H1 (cell line): ENCODE results near the gene SELENBP1. TPM values are rescaled to one million over a fixed set of nuclear protein-coding genes. Genes with fewer than 3 reads are reported as not detected.

Experiments
- CTCF ChIA-PET: fragments of 300-600 bp; sonication (Branson Sonifier 250); formaldehyde crosslinking; loops from one replicate; lab custom pipeline; 2021; ENCODE audit not compliant: partially characterized antibody; lab: Charles Lee
- POLR2A ChIA-PET: fragments of 300-600 bp; sonication (Branson Sonifier 250); formaldehyde crosslinking; loops from one replicate; lab custom pipeline; 2021; ENCODE audit warnings: inconsistent platforms; ENCODE audit not compliant: partially characterized antibody; lab: Charles Lee
- DNase-seq, 2 experiments: peaks; one replicate each; pipeline versions ENCODE4 v3.0.0 to v3.0.0-alpha.2; 2010 to 2022; ENCODE audit warnings: low spot score in 2 of 2, low read depth in 1 of 2, mixed read lengths in 1 of 2
- FAIRE-seq: peaks from 2 replicates; lab custom pipeline; 2011; peaks lifted over from hg19 to GRCh38; lab: Jason Lieb, UNC
- H2AFZ ChIP-seq: 2 replicates; pipeline ENCODE4 v1.8.1; 2012; ENCODE audit warnings: low read length, inconsistent platforms
- H2AK5ac ChIP-seq: 2 replicates; pipeline ENCODE4 v1.6.1; 2013; ENCODE audit warnings: low read depth, low read length
- H2BK120ac ChIP-seq: replicated peaks from 2 replicates; pipeline ENCODE3; 2013; ENCODE audit warnings: low read depth, low read length, inconsistent platforms
- H2BK12ac ChIP-seq: 2 replicates; pipeline ENCODE4 v1.6.1; 2013; ENCODE audit warnings: low read depth, low read length
- H2BK15ac ChIP-seq: 2 replicates; pipeline ENCODE4 v1.6.1; 2013; ENCODE audit warnings: low read length
- H2BK20ac ChIP-seq: 2 replicates; pipeline ENCODE4 v1.6.1; 2013; ENCODE audit warnings: low read length
- H2BK5ac ChIP-seq: 2 replicates; pipeline ENCODE4 v1.6.1; 2013; ENCODE audit warnings: low read depth, low read length
- H3K14ac ChIP-seq: 2 replicates; pipeline ENCODE4 v1.6.1; 2013; ENCODE audit warnings: inconsistent platforms; ENCODE audit not compliant: insufficient read length
- H3K18ac ChIP-seq: 2 replicates; pipeline ENCODE4 v1.6.1; 2013; ENCODE audit warnings: low read length; ENCODE audit errors: extremely low read depth
- H3K23ac ChIP-seq: 2 replicates; pipeline ENCODE4 v1.6.1; 2013; ENCODE audit warnings: inconsistent platforms; ENCODE audit not compliant: insufficient read length
- H3K23me2 ChIP-seq: 2 replicates; pipeline ENCODE4 v1.6.1; 2013; ENCODE audit warnings: low read depth, low read length
- H3K27ac ChIP-seq: 2 replicates; pipeline ENCODE4 v1.6.1; 2011; ENCODE audit warnings: low read depth, low read length, inconsistent platforms
- H3K27me3 ChIP-seq, 4 experiments: replicated peaks in 1 of 4; 1 replicate in 1 of 4; 2 replicates in 3 of 4; pipeline versions ENCODE4 v1.6.1 to v1.8.1; 2011 to 2013; ENCODE audit warnings: low read length in 3 of 4, mild to moderate bottlenecking in 3 of 4, inconsistent platforms in 2 of 4, mixed read lengths in 2 of 4, moderate library complexity in 1 of 4; ENCODE audit not compliant: control insufficient read depth in 3 of 4, insufficient read depth in 3 of 4; ENCODE audit errors: extremely low read depth in 1 of 4
- H3K36me3 ChIP-seq, 4 experiments: 2 replicates each; pipeline versions ENCODE4 v1.6.1 to v1.8.1; 2011 to 2013; ENCODE audit warnings: mild to moderate bottlenecking in 4 of 4, low read length in 3 of 4, moderate library complexity in 2 of 4, control low read depth in 1 of 4, inconsistent platforms in 1 of 4; ENCODE audit not compliant: insufficient read depth in 4 of 4, control insufficient read depth in 2 of 4
- H3K4ac ChIP-seq: replicated peaks from 2 replicates; pipeline ENCODE3; 2013; ENCODE audit warnings: low read length, low read depth, mixed read lengths, inconsistent platforms; ENCODE audit not compliant: insufficient read length
- H3K4me1 ChIP-seq, 4 experiments: replicated peaks in 1 of 4; 1 replicate in 1 of 4; 2 replicates in 3 of 4; pipeline versions ENCODE4 v1.6.1 to v1.8.1; 2011 to 2013; ENCODE audit warnings: low read length in 3 of 4, inconsistent platforms in 2 of 4, mixed read lengths in 1 of 4; ENCODE audit not compliant: insufficient read depth in 4 of 4, control insufficient read depth in 3 of 4
- H3K4me2 ChIP-seq, 2 experiments: 2 replicates each; pipeline versions ENCODE4 v1.6.1 to v1.8.1; 2011 to 2013; ENCODE audit warnings: low read depth in 2 of 2, low read length in 2 of 2, control low read depth in 1 of 2, inconsistent platforms in 1 of 2, mild to moderate bottlenecking in 1 of 2; ENCODE audit not compliant: insufficient read depth in 1 of 2
- H3K4me3 ChIP-seq, 4 experiments: fragments of 200-600, 300-600 bp in 1 of 4; sonication (generic), shearing (Covaris generic), sonication (Bioruptor Twin) in 1 of 4; 2 replicates each; pipeline versions ENCODE4 v1.5.1 to v1.8.1; 2011 to 2016; ENCODE audit warnings: low read length in 4 of 4, low read depth in 3 of 4, control low read depth in 2 of 4, inconsistent platforms in 2 of 4, mild to moderate bottlenecking in 2 of 4, mixed read lengths in 1 of 4, moderate library complexity in 1 of 4; ENCODE audit not compliant: insufficient read depth in 2 of 4; ENCODE audit errors: extremely low read depth in 1 of 4
- H3K56ac ChIP-seq: replicated peaks from 2 replicates; pipeline ENCODE3; 2013; ENCODE audit warnings: low read depth, mild to moderate bottlenecking, mixed read lengths, low read length, inconsistent platforms; ENCODE audit not compliant: insufficient read length
- H3K79me1 ChIP-seq: 2 replicates; pipeline ENCODE4 v1.6.1; 2013; ENCODE audit warnings: low read depth, low read length, control low read depth
- H3K79me2 ChIP-seq, 2 experiments: 2 replicates each; pipeline versions ENCODE4 v1.6.1 to v1.8.1; 2012 to 2013; ENCODE audit warnings: low read length in 2 of 2, mild to moderate bottlenecking in 2 of 2, inconsistent platforms in 1 of 2; ENCODE audit not compliant: insufficient read depth in 2 of 2, control insufficient read depth in 1 of 2
- H3K9ac ChIP-seq, 4 experiments: replicated peaks in 1 of 4; 1 replicate in 1 of 4; 2 replicates in 3 of 4; pipeline versions ENCODE4 v1.6.1 to v1.8.1; 2011 to 2013; ENCODE audit warnings: low read depth in 3 of 4, low read length in 3 of 4, control low read depth in 2 of 4, mild to moderate bottlenecking in 2 of 4, moderate library complexity in 2 of 4, inconsistent platforms in 1 of 4; ENCODE audit errors: extremely low read depth in 1 of 4
- H3K9me3 ChIP-seq, 2 experiments: 2 replicates each; pipeline versions ENCODE4 v1.6.1 to v1.8.1; 2012 to 2013; ENCODE audit warnings: mild to moderate bottlenecking in 2 of 2, moderate library complexity in 2 of 2, control low read depth in 1 of 2, inconsistent platforms in 1 of 2, low read depth in 1 of 2, low read length in 1 of 2, mixed read lengths in 1 of 2; ENCODE audit not compliant: insufficient read depth in 2 of 2
- H4K20me1 ChIP-seq, 2 experiments: replicated peaks in 1 of 2; 2 replicates each; pipeline versions ENCODE3 to v1.8.1; 2011 to 2013; ENCODE audit warnings: inconsistent platforms in 2 of 2, low read length in 2 of 2, mild to moderate bottlenecking in 1 of 2; ENCODE audit not compliant: insufficient read depth in 2 of 2, control insufficient read depth in 1 of 2
- H4K5ac ChIP-seq: 2 replicates; pipeline ENCODE4 v1.6.1; 2013; ENCODE audit warnings: low read length, low read depth, mixed read lengths, inconsistent platforms; ENCODE audit not compliant: insufficient read length
- H4K8ac ChIP-seq: 2 replicates; pipeline ENCODE4 v1.8.0; 2013; ENCODE audit warnings: mild to moderate bottlenecking, moderate library complexity, low read length, inconsistent platforms; ENCODE audit not compliant: insufficient read depth; ENCODE audit errors: extremely low read depth
- H4K91ac ChIP-seq: replicated peaks from 2 replicates; pipeline ENCODE3; 2013; ENCODE audit warnings: low read length, mixed read lengths, inconsistent platforms; ENCODE audit not compliant: insufficient read length
- SIRT6 ChIP-seq: IDR thresholded peaks from one replicate; pipeline ENCODE4 v1.7.1; 2012; ENCODE audit warnings: low read length, inconsistent platforms
- TAF1 ChIP-seq: IDR thresholded peaks from 2 replicates; pipeline ENCODE4 v1.6.1; 2011; ENCODE audit warnings: mild to moderate bottlenecking, low read depth, low read length
- ZNF274 ChIP-seq: IDR thresholded peaks from 2 replicates; pipeline ENCODE4 v1.7.0; 2012; ENCODE audit warnings: low read length, borderline replicate concordance; ENCODE audit errors: extremely low read depth
- polyA plus RNA-seq, 7 experiments: library from polyadenylated mRNA; depleted of rRNA in 3 of 7; stranded (reverse) in 5 of 7; unstranded in 2 of 7; fragments of >200 nt in 5 of 7; fragments of 200-250 nt in 2 of 7; gene quantifications; 1 replicate in 5 of 7; 2 replicates in 1 of 7; 4 replicates in 1 of 7; pipeline versions ENCODE4 v1.2.1 to v1.2.3, GENCODE V29; 2011 to 2013; ENCODE audit warnings: missing spikeins in 2 of 7, mixed read lengths in 2 of 7
- total RNA-seq: library from RNA; stranded (reverse); fragmentation: NEBNext Ultra II Directional; extraction: Animal tissue kit (Norgen Biotek cat#: 25700); gene quantifications from 2 replicates; pipeline ENCODE4 v1.2.1, GENCODE V29; 2021

SELENBP1 gene
- total and polyA plus RNA-seq, 2 of the 8 experiments (the other 6 are each of a cell fraction or from before 2014, with no cell fraction given) = 20.0 to 32.4 TPM

GRCh38 chr1:151361883-151362282, 10.6 kb downstream of the SELENBP1 start:
- Histone ChIP-seq H3K4ac (no peak overlapping the region), H3K9me3 (peaks cover 10 to 15% of the 10 kb centered on the region in 2 experiments), H2AFZ (no peak overlapping the region), H3K4me1 (no peaks in the 10 kb centered on the region), H2BK120ac (no peak overlapping the region), H3K27ac (no peak overlapping the region), H3K56ac (no peak overlapping the region), H3K79me2 (no peaks in the 10 kb centered on the region), H4K91ac (no peak overlapping the region), H4K5ac (no peak overlapping the region), H4K8ac (no peak overlapping the region), H3K9ac (no peak overlapping the region), H3K4me2 (no peak overlapping the region), H2AK5ac (no peak overlapping the region), H3K23ac (no peak overlapping the region), H3K79me1 (no peaks in the 10 kb centered on the region), H2BK5ac (no peak overlapping the region), H2BK12ac (no peak overlapping the region), H2BK20ac (no peak overlapping the region), H4K20me1 (no peaks in the 10 kb centered on the region), H3K27me3 (no peaks in the 10 kb centered on the region), H3K4me3 (no peak overlapping the region), H3K23me2 (no peaks in the 10 kb centered on the region), H3K36me3 (peaks cover 0 to 9% (median 0%) of the 10 kb centered on the region in 4 experiments; a peak in 2 of 8 replicates), H3K14ac (no peak overlapping the region), H3K18ac (no peak overlapping the region), H2BK15ac (no peak overlapping the region)
- POLR2A ChIA-PET = interaction anchor here (1.2 to 1.4 kb wide), 2 partner anchors 9 to 25 kb away, joined by 3 to 4 read pairs; no protein-coding TSS in a partner anchor
- CTCF ChIA-PET = no interaction called here
- DNase-seq = no peak
- no peak for TF ChIP-seq SIRT6
- TF ChIP-seq TAF1 = no peak
- no peak for TF ChIP-seq ZNF274
- no peak for FAIRE-seq
